ENCODE data around the gene GPR4. TPM values are rescaled to one million over a fixed set of nuclear protein-coding genes. Genes with fewer than 3 reads are reported as not detected.

The GPR4 gene
- total RNA-seq, 1 experiment from 2014 or later, result not detected

- peaks cover 8% of the 10 kb centered on the region for H3K4me1 Mint-ChIP-seq (ENCODE audit: insufficient read depth, unreplicated experiment)
- peak; percentile 77 for DNase-seq (ENCODE audit: unreplicated experiment)
- intact Hi-C loops (cut with micrococcal nuclease), result loop anchor here (1.0 to 10.0 kb wide), 2 partner anchors 35 to 77 kb away; no protein-coding TSS in a partner anchor
- no peak overlapping the region for H3K4me3 Mint-ChIP-seq (ENCODE audit: unreplicated experiment)
- no TSS peak for BruUV-seq (replicated peaks)
- H3K36me3 Mint-ChIP-seq (ENCODE audit: insufficient read depth, unreplicated experiment), result peaks cover 48% of the 10 kb centered on the region
- no peaks in the 10 kb centered on the region for H3K9me3 Mint-ChIP-seq (ENCODE audit: unreplicated experiment)
- H3K27me3 Mint-ChIP-seq (ENCODE audit: insufficient read depth, unreplicated experiment), result peaks cover 7% of the 10 kb centered on the region
- TF ChIP-seq CTCF (IDR thresholded peaks at IDR 0.05; ENCODE audit: unreplicated experiment), result peak; percentile 74
- POLR2A ChIA-PET, result interaction anchor here (0.7 to 3.0 kb wide), 2 partner anchors 23 to 34 kb away, joined by 3 to 18 read pairs; no protein-coding TSS in a partner anchor
- H3K27ac Mint-ChIP-seq (ENCODE audit: low read depth, unreplicated experiment), result peak overlapping the region; percentile 80
- CTCF ChIA-PET, result interaction anchor here (0.5 to 5.6 kb wide), 20 partner anchors 9 to 1570 kb away, joined by 3 to 99 read pairs (median 4); partner anchors contain the start of genes EML2 and IGFL2
These were observed 5.3 kb upstream of the GPR4 start for GRCh38 chr19:45607071-45608029.

- Mint-ChIP-seq H3K4me3 (ENCODE audit: unreplicated experiment) (no peak overlapping the region), H3K9me3 (ENCODE audit: unreplicated experiment) (no peaks in the 10 kb centered on the region), H3K36me3 (ENCODE audit: insufficient read depth, unreplicated experiment) (no peaks in the 10 kb centered on the region), H3K4me1 (ENCODE audit: insufficient read depth, unreplicated experiment) (peaks cover 17% of the 10 kb centered on the region), H3K27ac (ENCODE audit: low read depth, unreplicated experiment) (no peak overlapping the region), H3K27me3 (ENCODE audit: insufficient read depth, unreplicated experiment) (peaks cover 69% of the 10 kb centered on the region)
- no peak for TF ChIP-seq CTCF (IDR thresholded peaks at IDR 0.05; ENCODE audit: unreplicated experiment)
- BruUV-seq (replicated peaks), result no TSS peak
- intact Hi-C loops (cut with micrococcal nuclease), result loop anchor here (10.0 kb wide), 1 partner anchor 84 kb away; no protein-coding TSS in a partner anchor
- ChIA-PET POLR2A (no interaction called here), CTCF (interaction anchor here (1.2 kb wide), 1 partner anchor 12 kb away, joined by 3 read pairs; no protein-coding TSS in a partner anchor)
- no peak for DNase-seq (ENCODE audit: unreplicated experiment)
These were observed 897 bp downstream of the GPR4 start for GRCh38 chr19:45601115-45601514.

GRCh38 chr19:45600340-45600885, 1.6 kb downstream of the GPR4 start:
- Mint-ChIP-seq H3K4me1 (ENCODE audit: insufficient read depth, unreplicated experiment) (peaks cover 17% of the 10 kb centered on the region), H3K4me3 (ENCODE audit: unreplicated experiment) (no peak overlapping the region), H3K9me3 (ENCODE audit: unreplicated experiment) (no peaks in the 10 kb centered on the region), H3K36me3 (ENCODE audit: insufficient read depth, unreplicated experiment) (no peaks in the 10 kb centered on the region), H3K27me3 (ENCODE audit: insufficient read depth, unreplicated experiment) (peaks cover 73% of the 10 kb centered on the region), H3K27ac (ENCODE audit: low read depth, unreplicated experiment) (no peak overlapping the region)
- no peak for DNase-seq (ENCODE audit: unreplicated experiment)
- intact Hi-C loops (cut with micrococcal nuclease), result loop anchor here (10.0 kb wide), 1 partner anchor 84 kb away; no protein-coding TSS in a partner anchor
- BruUV-seq (replicated peaks), result no TSS peak
- CTCF ChIA-PET, result interaction anchor here (1.2 kb wide), 1 partner anchor 13 kb away, joined by 3 read pairs; no protein-coding TSS in a partner anchor
- POLR2A ChIA-PET, result interaction anchor here (0.6 kb wide), 1 partner anchor 39 kb away, joined by 3 read pairs; the partner anchor contains the start of gene EML2
- no peak for TF ChIP-seq CTCF (IDR thresholded peaks at IDR 0.05; ENCODE audit: unreplicated experiment)

- intact Hi-C loops (cut with micrococcal nuclease), result no loop called here
- ChIA-PET CTCF (interaction anchor here (0.6 to 1.7 kb wide), 2 partner anchors 43 to 82 kb away, joined by 3 to 4 read pairs; no protein-coding TSS in a partner anchor), POLR2A (no interaction called here)
- DNase-seq (ENCODE audit: unreplicated experiment), result no peak
- no peaks in the 10 kb centered on the region for H3K9me3 Mint-ChIP-seq (ENCODE audit: unreplicated experiment)
- peaks cover 73% of the 10 kb centered on the region for H3K27me3 Mint-ChIP-seq (ENCODE audit: insufficient read depth, unreplicated experiment)
- TF ChIP-seq CTCF (IDR thresholded peaks at IDR 0.05; ENCODE audit: unreplicated experiment), result no peak
- H3K27ac Mint-ChIP-seq (ENCODE audit: low read depth, unreplicated experiment), result no peak overlapping the region
- H3K36me3 Mint-ChIP-seq (ENCODE audit: insufficient read depth, unreplicated experiment), result no peaks in the 10 kb centered on the region
- H3K4me1 Mint-ChIP-seq (ENCODE audit: insufficient read depth, unreplicated experiment), result peaks cover 17% of the 10 kb centered on the region
- no TSS peak for BruUV-seq (replicated peaks)
- no peak overlapping the region for H3K4me3 Mint-ChIP-seq (ENCODE audit: unreplicated experiment)
These were observed 2.7 kb downstream of the GPR4 start for GRCh38 chr19:45599286-45599685.

All from MCF 10A (cell line).